Effector memory CD8-positive, alpha-beta T cell (primary cell): ENCODE data around the gene RAB11A.

ENCODE experiments used
- ATAC-seq: fragments of 150-1000 bp; cut with Tn5 transposase; replicated peaks from 2 replicates; pipeline ENCODE4 v1.10.0; 2021; ENCODE audit warnings: mild to moderate bottlenecking, moderate library complexity
- DNase-seq, 3 experiments: peaks; one replicate each; pipeline ENCODE4 v3.0.0; 2021
- H3K27ac Mint-ChIP-seq, 2 donors: one replicate each; pipeline ENCODE4 v1.8.0; 2022; ENCODE audit warnings: mild to moderate bottlenecking in 2 of 2, mixed read lengths in 2 of 2, moderate library complexity in 2 of 2
- H3K27me3 Mint-ChIP-seq, 2 donors: one replicate each; pipeline ENCODE4 v1.8.0; 2022; ENCODE audit warnings: mixed read lengths in 2 of 2
- H3K36me3 Mint-ChIP-seq: one replicate; pipeline ENCODE4 v1.8.0; 2022; ENCODE audit warnings: mild to moderate bottlenecking, moderate library complexity, mixed read lengths; ENCODE audit not compliant: insufficient read depth
- H3K4me1 Mint-ChIP-seq, 2 donors: one replicate each; pipeline ENCODE4 v1.8.0; 2022; ENCODE audit warnings: low read depth in 2 of 2, mixed read lengths in 2 of 2
- H3K4me3 Mint-ChIP-seq, 2 donors: one replicate each; pipeline ENCODE4 v1.8.0; 2022; ENCODE audit warnings: mild to moderate bottlenecking in 2 of 2, mixed read lengths in 2 of 2, moderate library complexity in 2 of 2
- H3K9me3 Mint-ChIP-seq, 2 donors: one replicate each; pipeline ENCODE4 v1.8.0; 2022; ENCODE audit warnings: mixed read lengths in 2 of 2

Gene RAB11A

GRCh38 chr15:65935391-65935790 lies 66.1 kb downstream of the RAB11A start:
- H3K9me3 Mint-ChIP-seq: no peaks in the 10 kb centered on the region
- DNase-seq (no peak), ATAC-seq (no peak)
- H3K27ac Mint-ChIP-seq: no peak overlapping the region
- H3K4me3 Mint-ChIP-seq: no peak overlapping the region
- H3K27me3 Mint-ChIP-seq: peaks cover 0 to 21% of the 10 kb centered on the region in 2 donors
- H3K36me3 Mint-ChIP-seq: no peaks in the 10 kb centered on the region
- no peaks in the 10 kb centered on the region for H3K4me1 Mint-ChIP-seq

GRCh38 chr15:65936282-65936681 lies 67.0 kb downstream of the RAB11A start:
- no peak for ATAC-seq
- no peaks in the 10 kb centered on the region for H3K4me1 Mint-ChIP-seq
- no peaks in the 10 kb centered on the region for H3K36me3 Mint-ChIP-seq
- DNase-seq: no peak
- peaks cover 0 to 21% of the 10 kb centered on the region in 2 donors for H3K27me3 Mint-ChIP-seq
- no peak overlapping the region for H3K4me3 Mint-ChIP-seq
- no peak overlapping the region for H3K27ac Mint-ChIP-seq
- H3K9me3 Mint-ChIP-seq: no peaks in the 10 kb centered on the region

GRCh38 chr15:65937054-65937453 lies 67.8 kb downstream of the RAB11A start:
- no peak for DNase-seq
- peaks cover 0 to 18% of the 10 kb centered on the region in 2 donors for H3K27me3 Mint-ChIP-seq
- no peak overlapping the region for H3K27ac Mint-ChIP-seq
- no peaks in the 10 kb centered on the region for H3K9me3 Mint-ChIP-seq
- ATAC-seq: no peak
- H3K36me3 Mint-ChIP-seq: no peaks in the 10 kb centered on the region
- H3K4me3 Mint-ChIP-seq: no peak overlapping the region
- H3K4me1 Mint-ChIP-seq: peaks cover 0 to 2% of the 10 kb centered on the region in 2 donors

GRCh38 chr15:65937476-65937875 lies 68.2 kb downstream of the RAB11A start:
- Mint-ChIP-seq H3K27ac (no peak overlapping the region), H3K36me3 (no peaks in the 10 kb centered on the region), H3K9me3 (no peaks in the 10 kb centered on the region), H3K4me1 (peaks cover 0 to 5% of the 10 kb centered on the region in 2 donors), H3K27me3 (peaks cover 0 to 14% of the 10 kb centered on the region in 2 donors), H3K4me3 (no peak overlapping the region)
- DNase-seq (no peak), ATAC-seq (no peak)

- DNase-seq (no peak), ATAC-seq (no peak)
- peaks cover 5 to 9% of the 10 kb centered on the region in 2 donors for H3K27me3 Mint-ChIP-seq
- H3K4me1 Mint-ChIP-seq: peaks cover 0 to 6% of the 10 kb centered on the region in 2 donors
- no peaks in the 10 kb centered on the region for H3K36me3 Mint-ChIP-seq
- no peak overlapping the region for H3K4me3 Mint-ChIP-seq
- H3K9me3 Mint-ChIP-seq: no peaks in the 10 kb centered on the region
- peak overlapping the region in 1 of 2 donors; percentile 28 for H3K27ac Mint-ChIP-seq
Measured at GRCh38 chr15:65938604-65939003, 69.3 kb downstream of the RAB11A start.

- Mint-ChIP-seq H3K4me3 (no peak overlapping the region), H3K4me1 (peaks cover 0 to 6% of the 10 kb centered on the region in 2 donors), H3K36me3 (no peaks in the 10 kb centered on the region), H3K27ac (no peak overlapping the region), H3K27me3 (peaks cover 6 to 17% of the 10 kb centered on the region in 2 donors), H3K9me3 (no peaks in the 10 kb centered on the region)
- no peak for DNase-seq
- ATAC-seq: no peak
Measured at GRCh38 chr15:65939901-65940617, 70.8 kb downstream of the RAB11A start.

GRCh38 chr15:65940618-65940909 lies 71.3 kb downstream of the RAB11A start:
- H3K27me3 Mint-ChIP-seq: peaks cover 6 to 17% of the 10 kb centered on the region in 2 donors
- no peaks in the 10 kb centered on the region for H3K36me3 Mint-ChIP-seq
- H3K27ac Mint-ChIP-seq: no peak overlapping the region
- ATAC-seq: no peak
- DNase-seq: no peak
- H3K9me3 Mint-ChIP-seq: no peaks in the 10 kb centered on the region
- peaks cover 0 to 6% of the 10 kb centered on the region in 2 donors for H3K4me1 Mint-ChIP-seq
- no peak overlapping the region for H3K4me3 Mint-ChIP-seq
